ENCODE results near the gene RARS2.

DNA sequence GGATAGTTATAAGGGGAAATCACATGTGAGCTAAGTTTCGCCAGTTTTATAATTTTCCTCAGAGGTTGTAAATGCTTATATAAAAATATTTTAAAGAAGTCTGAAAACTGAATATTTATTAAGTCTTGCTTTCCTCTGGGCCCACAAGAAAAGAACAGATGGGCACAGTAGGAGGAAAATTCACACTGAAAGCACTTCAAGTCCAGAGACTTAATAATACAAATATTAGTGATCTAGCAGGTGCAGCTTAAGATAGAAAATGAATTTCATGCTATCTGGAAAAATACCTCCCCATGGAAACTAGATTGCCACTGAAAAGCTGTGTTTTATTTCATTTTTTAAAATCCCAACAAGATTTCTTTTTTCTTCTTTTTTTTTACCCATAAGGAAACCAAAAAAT lies 47.3 kb upstream of the RARS2 start:
- TF ChIP-seq, protein P1, sequence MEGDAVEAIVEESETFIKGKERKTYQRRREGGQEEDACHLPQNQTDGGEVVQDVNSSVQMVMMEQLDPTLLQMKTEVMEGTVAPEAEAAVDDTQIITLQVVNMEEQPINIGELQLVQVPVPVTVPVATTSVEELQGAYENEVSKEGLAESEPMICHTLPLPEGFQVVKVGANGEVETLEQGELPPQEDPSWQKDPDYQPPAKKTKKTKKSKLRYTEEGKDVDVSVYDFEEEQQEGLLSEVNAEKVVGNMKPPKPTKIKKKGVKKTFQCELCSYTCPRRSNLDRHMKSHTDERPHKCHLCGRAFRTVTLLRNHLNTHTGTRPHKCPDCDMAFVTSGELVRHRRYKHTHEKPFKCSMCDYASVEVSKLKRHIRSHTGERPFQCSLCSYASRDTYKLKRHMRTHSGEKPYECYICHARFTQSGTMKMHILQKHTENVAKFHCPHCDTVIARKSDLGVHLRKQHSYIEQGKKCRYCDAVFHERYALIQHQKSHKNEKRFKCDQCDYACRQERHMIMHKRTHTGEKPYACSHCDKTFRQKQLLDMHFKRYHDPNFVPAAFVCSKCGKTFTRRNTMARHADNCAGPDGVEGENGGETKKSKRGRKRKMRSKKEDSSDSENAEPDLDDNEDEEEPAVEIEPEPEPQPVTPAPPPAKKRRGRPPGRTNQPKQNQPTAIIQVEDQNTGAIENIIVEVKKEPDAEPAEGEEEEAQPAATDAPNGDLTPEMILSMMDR (IDR thresholded peaks at IDR 0.05; ENCODE audit: low read length), result no peak
- no peak for TF ChIP-seq EZH2 (optimal IDR thresholded peaks at IDR 0.05; ENCODE audit: low read depth, low read length)

Measured in MM.1S (cell line).